Measurements from ENCODE around the gene OR2C3.

- no peak for TF ChIP-seq POLR2A (IDR thresholded peaks at IDR 0.05)
- TF ChIP-seq, protein P1, sequence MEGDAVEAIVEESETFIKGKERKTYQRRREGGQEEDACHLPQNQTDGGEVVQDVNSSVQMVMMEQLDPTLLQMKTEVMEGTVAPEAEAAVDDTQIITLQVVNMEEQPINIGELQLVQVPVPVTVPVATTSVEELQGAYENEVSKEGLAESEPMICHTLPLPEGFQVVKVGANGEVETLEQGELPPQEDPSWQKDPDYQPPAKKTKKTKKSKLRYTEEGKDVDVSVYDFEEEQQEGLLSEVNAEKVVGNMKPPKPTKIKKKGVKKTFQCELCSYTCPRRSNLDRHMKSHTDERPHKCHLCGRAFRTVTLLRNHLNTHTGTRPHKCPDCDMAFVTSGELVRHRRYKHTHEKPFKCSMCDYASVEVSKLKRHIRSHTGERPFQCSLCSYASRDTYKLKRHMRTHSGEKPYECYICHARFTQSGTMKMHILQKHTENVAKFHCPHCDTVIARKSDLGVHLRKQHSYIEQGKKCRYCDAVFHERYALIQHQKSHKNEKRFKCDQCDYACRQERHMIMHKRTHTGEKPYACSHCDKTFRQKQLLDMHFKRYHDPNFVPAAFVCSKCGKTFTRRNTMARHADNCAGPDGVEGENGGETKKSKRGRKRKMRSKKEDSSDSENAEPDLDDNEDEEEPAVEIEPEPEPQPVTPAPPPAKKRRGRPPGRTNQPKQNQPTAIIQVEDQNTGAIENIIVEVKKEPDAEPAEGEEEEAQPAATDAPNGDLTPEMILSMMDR (IDR thresholded peaks at IDR 0.05), result no peak
- no peak for TF ChIP-seq POLR2AphosphoS5 (IDR thresholded peaks at IDR 0.05)
Observed at GRCh38 chr1:247551721-247552120, 15.5 kb upstream of the OR2C3 start.
